Stimulated activated naive CD8-positive, alpha-beta T cell treated with anti-CD3 and anti-CD28 coated beads, Interleukin-15, Interleukin-2, amounts not matched to agents 100 ng/mL and 50 ng/mL, for 24 hours (primary cell): Measurements from ENCODE around the gene GRIN3A.
"Not testable (repeated sequence)": the region's sequence is repeated elsewhere in the genome, so short reads cannot be mapped to it uniquely, and the experiment has no call there.

Experiments used
- H3K27ac Mint-ChIP-seq: one replicate; pipeline ENCODE4 v1.8.0; 2021; ENCODE audit warnings: mild to moderate bottlenecking, mixed read lengths
- H3K27me3 Mint-ChIP-seq: one replicate; pipeline ENCODE4 v1.8.0; 2021; ENCODE audit warnings: mixed read lengths
- H3K36me3 Mint-ChIP-seq: one replicate; pipeline ENCODE4 v1.8.0; 2021; ENCODE audit warnings: low read depth, mixed read lengths
- H3K4me1 Mint-ChIP-seq: one replicate; pipeline ENCODE4 v1.8.0; 2021; ENCODE audit warnings: low read depth, mixed read lengths
- H3K4me3 Mint-ChIP-seq: one replicate; pipeline ENCODE4 v1.8.0; 2021; ENCODE audit warnings: mild to moderate bottlenecking, mixed read lengths
- H3K9me3 Mint-ChIP-seq: one replicate; pipeline ENCODE4 v1.8.0; 2021; ENCODE audit warnings: mixed read lengths

The GRIN3A gene

DNA sequence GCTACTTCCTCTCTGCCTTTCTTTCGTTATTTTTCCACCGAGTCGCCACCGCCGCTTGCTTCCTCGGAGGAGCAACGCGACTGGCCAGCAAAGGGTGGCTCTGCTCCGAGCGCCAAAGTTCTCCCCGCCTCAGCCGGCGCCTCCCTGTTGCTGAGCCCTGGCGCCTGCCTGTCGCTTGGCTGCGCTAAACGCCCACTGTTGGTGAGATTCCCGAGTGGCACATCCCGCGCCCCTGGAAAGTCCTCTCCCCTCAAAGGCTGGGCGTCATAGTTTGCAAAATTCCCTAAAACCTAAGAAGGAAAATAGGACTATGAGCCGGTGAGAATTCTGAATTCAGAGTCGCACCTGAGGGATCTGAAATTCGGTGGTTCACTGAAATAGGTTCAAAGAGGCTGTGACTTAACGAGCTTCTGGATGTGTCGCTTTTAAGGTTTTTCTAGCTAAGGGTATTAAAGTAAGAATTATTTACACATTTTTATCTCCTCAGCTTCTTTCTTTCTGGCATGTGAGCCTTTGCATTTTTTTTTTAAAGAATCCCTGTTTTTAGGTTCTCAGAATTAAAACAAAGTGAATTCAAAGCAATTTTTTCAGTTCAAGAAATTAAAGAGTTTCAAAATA lies at the start of gene GRIN3A:
GRIN3A (minus strand) TSS at position 82 of the 618 bp plus-strand sequence. CDS start 668 bp downstream, outside the sequence.
- H3K36me3 Mint-ChIP-seq: no peaks in the 10 kb centered on the region
- H3K4me1 Mint-ChIP-seq: peaks cover 3% of the 10 kb centered on the region
- H3K9me3 Mint-ChIP-seq: no peaks in the 10 kb centered on the region
- H3K4me3 Mint-ChIP-seq: peak within 1 kb of the TSS; percentile 48
- no peak within 1 kb of the TSS for H3K27ac Mint-ChIP-seq
- H3K27me3 Mint-ChIP-seq: peaks cover 61% of the 10 kb centered on the region

DNA sequence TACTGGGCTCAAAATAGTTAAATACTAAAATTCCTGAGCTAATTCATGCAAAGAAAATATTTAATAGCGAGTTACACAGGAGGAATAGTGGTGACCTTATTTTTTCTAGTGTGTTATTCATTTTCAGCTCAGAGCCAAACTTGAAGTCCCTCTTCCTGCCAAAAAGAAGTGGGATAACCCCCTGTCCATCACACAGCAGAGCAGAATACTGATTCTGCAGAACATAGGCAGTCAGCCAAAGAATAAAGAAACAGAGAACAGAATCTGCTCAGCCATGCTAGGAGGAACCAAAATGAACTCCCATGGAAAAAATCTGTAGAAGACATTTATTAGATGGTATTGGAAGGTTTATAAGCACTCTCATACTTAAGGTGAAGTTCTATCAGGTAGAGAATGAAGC lies 49.4 kb upstream of the GRIN3A start:
- no peaks in the 10 kb centered on the region for H3K4me1 Mint-ChIP-seq
- H3K9me3 Mint-ChIP-seq: no peaks in the 10 kb centered on the region
- no peak overlapping the region for H3K27ac Mint-ChIP-seq
- peaks cover 7% of the 10 kb centered on the region for H3K27me3 Mint-ChIP-seq
- no peak overlapping the region for H3K4me3 Mint-ChIP-seq
- H3K36me3 Mint-ChIP-seq: no peaks in the 10 kb centered on the region

DNA sequence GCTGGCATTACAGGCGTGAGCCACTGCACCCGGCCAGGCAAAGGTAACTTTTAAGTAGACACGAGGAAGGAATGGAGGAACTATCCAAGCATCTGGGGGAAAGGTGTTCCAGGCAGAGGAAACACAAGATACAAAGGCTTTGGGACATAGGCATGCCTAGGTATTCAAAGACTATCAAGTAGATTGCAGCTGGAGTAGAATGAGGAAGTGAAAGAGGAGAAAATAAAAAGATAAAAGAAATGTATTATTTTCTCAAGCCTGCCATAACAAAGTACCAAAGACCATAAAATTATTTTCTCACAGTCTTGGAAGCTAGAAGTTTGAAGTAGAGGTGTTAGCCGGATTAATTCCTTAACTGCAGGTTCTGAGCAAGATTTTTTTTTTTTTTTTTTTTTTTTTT lies 39.9 kb upstream of the GRIN3A start:
- peaks cover 5% of the 10 kb centered on the region for H3K27me3 Mint-ChIP-seq
- no peaks in the 10 kb centered on the region for H3K9me3 Mint-ChIP-seq
- no peaks in the 10 kb centered on the region for H3K36me3 Mint-ChIP-seq
- no peak overlapping the region for H3K27ac Mint-ChIP-seq
- no peak overlapping the region for H3K4me3 Mint-ChIP-seq
- no peaks in the 10 kb centered on the region for H3K4me1 Mint-ChIP-seq

DNA sequence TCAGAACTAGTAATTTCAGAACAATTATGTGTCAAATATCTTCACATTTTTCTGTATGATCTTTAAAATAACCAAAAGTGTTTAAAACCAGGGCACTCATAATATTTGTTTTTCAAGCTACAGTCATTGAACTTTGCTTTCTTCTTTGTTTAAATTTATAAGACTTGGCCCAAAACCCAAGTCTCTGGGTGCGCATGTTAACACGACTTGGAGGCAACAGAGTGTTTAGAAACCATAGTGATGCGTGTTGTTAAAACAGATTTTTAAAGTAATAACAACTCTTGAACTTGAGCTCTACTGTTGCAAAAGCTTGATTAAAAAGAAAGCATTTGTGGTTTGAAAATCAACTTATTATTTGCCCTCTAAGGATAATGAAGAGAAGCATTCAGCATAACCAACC lies 26.0 kb upstream of the GRIN3A start:
- H3K36me3 Mint-ChIP-seq: no peaks in the 10 kb centered on the region
- no peaks in the 10 kb centered on the region for H3K4me1 Mint-ChIP-seq
- H3K9me3 Mint-ChIP-seq: no peaks in the 10 kb centered on the region
- H3K4me3 Mint-ChIP-seq: no peak overlapping the region
- H3K27ac Mint-ChIP-seq: no peak overlapping the region
- H3K27me3 Mint-ChIP-seq: peaks cover 4% of the 10 kb centered on the region

DNA sequence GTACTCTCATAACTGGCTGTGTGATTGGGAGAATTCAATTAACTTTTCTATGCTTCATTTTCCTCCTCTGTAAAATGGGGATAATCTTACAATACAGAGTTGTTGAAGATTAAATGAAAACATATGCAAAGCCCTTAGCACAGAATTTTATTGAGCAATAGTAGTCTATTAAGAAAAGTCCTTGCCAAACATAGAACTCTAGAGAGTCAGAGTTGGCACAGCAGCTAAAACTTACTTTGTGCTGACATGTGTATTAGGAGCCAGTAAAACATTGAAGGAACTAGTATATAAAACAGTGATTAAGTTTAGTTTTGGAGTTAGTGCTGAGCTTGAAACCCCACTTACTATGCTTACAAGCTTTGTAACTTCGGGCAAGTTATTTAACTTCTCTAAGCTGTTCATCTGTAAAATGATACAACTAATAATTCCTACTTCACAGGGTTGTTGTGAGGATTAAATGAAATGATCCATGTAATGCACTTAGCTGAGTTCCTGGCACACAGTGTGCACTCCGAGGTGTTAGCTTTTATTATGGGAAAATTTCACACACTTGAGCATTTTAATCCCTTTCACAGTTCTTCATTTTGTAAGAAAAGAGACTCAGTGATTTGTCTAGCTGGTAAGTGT lies 20.0 kb upstream of the GRIN3A start:
- no peak overlapping the region for H3K4me3 Mint-ChIP-seq
- peaks cover 3% of the 10 kb centered on the region for H3K27me3 Mint-ChIP-seq
- H3K4me1 Mint-ChIP-seq: no peaks in the 10 kb centered on the region
- H3K9me3 Mint-ChIP-seq: no peaks in the 10 kb centered on the region
- H3K27ac Mint-ChIP-seq: no peak overlapping the region
- H3K36me3 Mint-ChIP-seq: no peaks in the 10 kb centered on the region

DNA sequence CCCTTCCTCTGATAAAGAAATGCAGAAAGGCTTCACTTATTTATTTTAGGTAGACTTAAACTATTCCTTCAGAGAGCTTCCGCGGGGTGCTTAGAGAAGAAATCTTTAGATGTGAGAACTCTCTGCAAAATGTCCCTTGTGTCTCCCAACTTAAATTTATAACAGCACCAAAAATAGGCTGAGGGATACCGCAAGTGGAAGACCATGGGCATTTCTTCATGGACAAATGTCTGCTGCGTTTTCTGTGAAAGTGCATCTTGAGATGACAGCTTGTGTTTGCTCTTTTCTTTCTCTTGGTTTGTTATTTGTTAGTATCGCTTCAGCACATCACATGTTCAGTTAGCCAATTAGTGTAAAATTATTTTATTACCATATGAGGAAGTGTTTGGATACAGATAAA lies 15.3 kb upstream of the GRIN3A start:
- no peaks in the 10 kb centered on the region for H3K4me1 Mint-ChIP-seq
- H3K27me3 Mint-ChIP-seq: peaks cover 3% of the 10 kb centered on the region
- no peaks in the 10 kb centered on the region for H3K9me3 Mint-ChIP-seq
- no peaks in the 10 kb centered on the region for H3K36me3 Mint-ChIP-seq
- H3K27ac Mint-ChIP-seq: no peak overlapping the region
- H3K4me3 Mint-ChIP-seq: no peak overlapping the region

DNA sequence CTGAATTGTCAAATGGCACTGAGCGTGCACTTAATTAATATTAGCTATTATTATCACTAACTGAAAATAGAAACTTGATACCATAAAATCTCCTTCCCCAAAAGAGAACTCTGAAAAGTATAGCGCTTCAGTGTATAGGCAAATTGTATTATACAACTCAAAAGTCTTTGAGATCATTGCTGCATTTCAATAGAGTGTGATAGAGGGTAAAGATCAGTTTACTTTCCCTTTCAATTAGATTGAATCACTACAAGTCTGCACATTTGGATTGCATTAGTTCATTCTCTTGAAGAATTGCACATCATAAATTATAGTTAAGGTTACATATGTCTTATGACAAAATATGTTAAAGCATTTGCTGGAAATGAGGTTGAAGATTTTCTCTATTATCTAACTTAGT lies 13.4 kb upstream of the GRIN3A start:
- H3K9me3 Mint-ChIP-seq: no peaks in the 10 kb centered on the region
- no peaks in the 10 kb centered on the region for H3K4me1 Mint-ChIP-seq
- no peak overlapping the region for H3K4me3 Mint-ChIP-seq
- peaks cover 6% of the 10 kb centered on the region for H3K27me3 Mint-ChIP-seq
- H3K27ac Mint-ChIP-seq: no peak overlapping the region
- H3K36me3 Mint-ChIP-seq: no peaks in the 10 kb centered on the region

DNA sequence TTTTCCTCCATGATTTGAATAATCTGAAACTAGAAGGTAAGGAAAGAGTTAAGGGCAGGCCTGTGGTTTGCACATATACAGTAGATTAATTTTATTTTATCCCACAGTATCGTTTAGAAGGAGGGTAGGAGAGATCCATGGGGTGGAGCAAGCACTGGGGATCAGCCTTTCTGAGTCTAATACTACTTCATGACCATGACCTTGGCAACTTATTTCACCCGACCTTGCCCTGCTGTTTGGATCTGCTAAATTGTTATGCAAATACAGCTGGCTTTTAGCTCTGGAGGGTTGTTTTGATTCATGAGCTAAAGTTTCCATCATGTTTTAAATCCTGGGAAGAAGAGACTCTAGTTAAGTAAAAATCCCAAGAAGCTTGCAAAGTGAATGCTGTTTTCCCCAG lies 864 bp upstream of the GRIN3A start:
- H3K4me3 Mint-ChIP-seq: no peak overlapping the region
- H3K36me3 Mint-ChIP-seq: no peaks in the 10 kb centered on the region
- H3K9me3 Mint-ChIP-seq: no peaks in the 10 kb centered on the region
- no peak overlapping the region for H3K27ac Mint-ChIP-seq
- H3K27me3 Mint-ChIP-seq: peaks cover 61% of the 10 kb centered on the region
- peaks cover 3% of the 10 kb centered on the region for H3K4me1 Mint-ChIP-seq

DNA sequence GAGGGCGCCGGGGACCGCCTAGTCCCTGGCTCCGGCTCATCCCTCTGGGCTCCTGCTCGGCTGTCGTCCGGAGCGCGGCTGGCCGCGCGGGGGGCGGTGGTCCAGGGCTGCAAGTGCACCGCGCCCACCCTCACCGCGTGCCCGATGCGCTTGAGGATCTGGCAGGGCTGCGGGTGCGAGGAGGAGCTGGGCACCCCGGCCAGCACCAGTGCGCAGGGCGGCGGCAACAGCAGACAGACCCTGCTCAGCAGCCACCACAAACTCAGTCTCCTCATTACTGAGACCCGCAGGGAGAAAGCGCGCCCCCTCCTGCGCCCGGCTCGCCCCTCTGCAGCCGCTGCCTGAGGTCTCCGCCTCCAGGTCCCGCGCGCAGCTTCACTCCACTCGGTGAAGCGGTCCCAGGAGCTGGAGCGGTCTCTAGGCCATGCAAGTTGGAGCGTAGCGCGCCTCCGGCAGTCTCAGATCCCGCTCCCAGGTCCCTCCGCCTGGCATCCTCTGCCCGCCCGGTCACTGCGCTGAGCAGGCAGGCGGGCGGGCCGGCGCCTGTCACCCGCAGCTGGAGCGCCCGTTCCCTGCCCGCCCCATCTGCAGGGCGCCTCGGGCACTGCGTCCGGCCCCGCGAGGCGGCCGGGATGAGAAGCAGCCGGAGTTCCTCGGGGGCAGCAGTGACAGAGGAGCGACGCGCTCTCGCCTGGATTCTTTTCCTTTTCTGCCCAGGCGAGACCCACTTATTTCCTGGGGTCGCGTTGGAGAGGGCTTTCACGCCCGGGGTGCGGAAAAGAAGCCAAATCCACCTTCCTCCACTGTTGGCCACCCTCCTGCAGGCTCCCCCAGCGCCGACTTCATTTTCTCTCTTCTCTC lies 512 bp downstream of the GRIN3A start:
- H3K36me3 Mint-ChIP-seq: no peaks in the 10 kb centered on the region
- H3K4me1 Mint-ChIP-seq: peaks cover 3% of the 10 kb centered on the region
- no peaks in the 10 kb centered on the region for H3K9me3 Mint-ChIP-seq
- H3K27ac Mint-ChIP-seq: no peak overlapping the region
- peak overlapping the region; percentile 48 for H3K4me3 Mint-ChIP-seq
- peaks cover 64% of the 10 kb centered on the region for H3K27me3 Mint-ChIP-seq

DNA sequence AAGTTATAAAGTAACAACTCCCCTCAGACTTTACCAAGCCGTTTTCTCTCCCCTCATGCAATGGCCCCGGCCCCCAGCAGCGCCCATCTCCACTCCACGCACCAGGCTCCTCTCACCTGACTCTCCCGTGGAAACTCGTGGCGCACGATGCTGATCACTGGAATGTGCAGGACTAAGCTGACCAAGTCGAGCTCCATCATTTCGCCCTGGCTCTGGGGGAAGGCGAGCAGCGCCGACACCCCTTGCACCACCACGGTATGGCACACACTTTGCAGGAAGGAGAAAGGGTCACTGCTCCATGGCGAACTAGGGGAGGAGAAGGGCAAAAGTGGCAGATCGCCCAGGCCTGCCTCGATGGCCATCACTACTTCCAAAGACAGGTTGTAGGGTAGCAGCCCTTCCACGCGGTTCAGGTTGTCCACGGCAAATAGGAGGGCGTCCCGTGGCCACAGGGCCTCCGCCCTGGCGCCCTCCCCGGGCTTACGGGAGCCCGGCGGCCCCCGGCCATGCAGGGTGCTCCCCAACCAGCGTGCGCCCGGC lies 1.2 kb downstream of the GRIN3A start:
- Mint-ChIP-seq H3K27me3 (peaks cover 71% of the 10 kb centered on the region), H3K4me3 (peak overlapping the region; percentile 15), H3K4me1 (peaks cover 3% of the 10 kb centered on the region), H3K27ac (no peak overlapping the region), H3K36me3 (no peaks in the 10 kb centered on the region), H3K9me3 (no peaks in the 10 kb centered on the region)

DNA sequence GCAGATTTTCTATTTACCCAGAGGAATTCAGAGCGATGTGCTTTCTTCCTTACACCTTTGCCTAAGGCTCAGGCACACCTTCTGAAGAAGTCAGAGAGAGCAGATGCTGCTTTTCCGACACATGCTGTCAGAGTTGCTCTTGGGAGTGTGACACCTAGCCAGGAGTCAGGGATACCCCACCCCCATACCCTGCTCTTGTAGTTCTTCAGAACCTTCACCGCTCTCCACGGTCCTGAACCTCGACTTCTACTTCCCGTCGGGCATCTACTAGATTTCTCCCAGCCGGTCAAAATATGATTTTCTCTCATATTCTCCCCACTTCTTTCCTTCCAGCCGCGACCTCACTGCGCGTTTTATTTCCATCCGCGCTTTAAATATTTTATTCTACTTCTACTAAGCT lies 1.7 kb downstream of the GRIN3A start:
- Mint-ChIP-seq H3K27me3 (peaks cover 73% of the 10 kb centered on the region), H3K4me1 (peaks cover 3% of the 10 kb centered on the region), H3K4me3 (no peak overlapping the region), H3K27ac (no peak overlapping the region), H3K9me3 (no peaks in the 10 kb centered on the region), H3K36me3 (no peaks in the 10 kb centered on the region)

DNA sequence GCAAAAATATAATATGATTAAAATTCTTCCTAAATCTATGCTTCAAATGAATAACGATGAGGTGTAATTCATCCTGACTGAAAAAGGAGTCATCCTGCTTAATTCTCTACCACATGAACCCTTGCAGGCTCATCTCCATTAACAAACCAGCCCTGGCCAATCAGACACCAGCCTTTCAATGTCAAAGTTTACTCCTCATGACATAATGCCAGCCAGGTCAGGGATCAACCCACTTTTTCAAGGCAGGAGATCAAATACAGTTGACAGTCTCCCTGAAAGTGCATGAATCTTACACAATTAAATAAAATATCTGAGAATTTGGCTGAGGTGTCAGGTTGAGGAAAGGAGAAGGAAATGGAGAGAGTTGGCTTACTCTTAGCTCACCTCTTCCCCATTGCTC lies 7.0 kb downstream of the GRIN3A start:
- Mint-ChIP-seq H3K4me3 (no peak overlapping the region), H3K36me3 (no peaks in the 10 kb centered on the region), H3K27me3 (peaks cover 36% of the 10 kb centered on the region)

DNA sequence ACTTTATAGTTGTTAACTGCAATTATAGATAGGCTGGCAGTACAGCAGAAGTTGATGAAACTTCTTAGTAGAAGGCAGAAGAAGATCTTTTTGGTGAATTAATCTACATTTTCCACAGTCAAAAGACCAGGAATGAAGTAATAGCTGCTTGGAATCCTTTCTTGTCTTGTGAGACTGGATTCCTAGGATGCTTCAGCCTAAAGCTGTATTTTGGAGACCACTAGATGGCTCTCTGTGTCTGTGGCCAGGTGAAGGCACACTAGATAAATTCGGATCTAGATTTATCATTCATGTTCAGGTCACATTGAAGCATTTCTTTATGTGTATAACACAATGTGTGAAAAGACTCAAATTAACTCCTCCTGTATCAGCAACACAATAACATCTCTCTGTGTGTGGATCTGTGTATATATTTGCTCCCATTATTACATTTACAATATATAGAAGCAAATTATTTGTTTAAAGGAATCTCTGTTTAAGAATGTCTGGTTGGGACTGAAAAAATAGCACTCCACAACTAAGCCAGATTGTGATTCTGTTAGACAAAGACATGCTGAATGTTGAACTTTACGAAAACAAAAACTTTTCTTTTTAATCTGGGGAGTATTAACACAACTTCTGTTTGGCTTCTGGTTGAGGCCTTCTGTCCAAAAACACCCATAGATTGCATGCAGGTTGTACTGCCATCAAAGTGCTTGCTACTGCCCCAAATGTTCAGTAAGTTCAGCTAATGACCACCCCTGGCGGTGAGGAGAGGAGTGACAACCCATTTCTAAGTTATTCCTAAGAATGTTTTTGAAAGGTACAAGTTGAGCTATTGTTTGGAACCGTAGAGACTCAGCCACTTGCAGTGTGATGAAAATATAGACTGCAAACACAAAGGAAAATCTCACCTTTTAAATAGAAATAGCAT lies 10.6 kb downstream of the GRIN3A start:
- Mint-ChIP-seq H3K4me3 (no peak overlapping the region), H3K27ac (no peak overlapping the region), H3K36me3 (no peaks in the 10 kb centered on the region), H3K9me3 (no peaks in the 10 kb centered on the region), H3K27me3 (peaks cover 20% of the 10 kb centered on the region), H3K4me1 (no peaks in the 10 kb centered on the region)

More for the DNA sequence above, 7.0 kb downstream of the GRIN3A start:
- no peaks in the 10 kb centered on the region for H3K4me1 Mint-ChIP-seq
- H3K27ac Mint-ChIP-seq: no peak overlapping the region
- no peaks in the 10 kb centered on the region for H3K9me3 Mint-ChIP-seq

DNA sequence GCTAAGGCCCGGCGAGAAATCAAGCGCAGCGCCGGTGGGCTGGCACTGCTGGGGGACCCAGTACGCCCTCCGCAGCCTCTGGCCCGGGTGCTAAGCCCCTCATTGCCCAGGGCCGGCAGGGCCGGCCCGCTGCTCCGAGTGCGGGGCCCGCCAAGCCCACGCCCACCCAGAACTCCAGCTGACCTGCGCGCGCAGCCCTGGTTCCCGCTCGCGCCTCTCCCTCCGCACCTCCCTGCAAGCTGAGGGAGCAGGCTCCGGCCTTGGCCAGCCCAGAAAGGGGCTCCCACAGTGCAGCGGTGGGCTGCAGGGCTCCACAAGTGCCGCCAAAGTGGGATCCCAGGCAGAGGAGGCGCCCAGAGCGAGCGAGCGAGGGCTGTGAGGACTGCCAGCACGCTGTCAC lies 14.2 kb downstream of the GRIN3A start:
- H3K27ac Mint-ChIP-seq, H3K4me1 Mint-ChIP-seq, H3K9me3 Mint-ChIP-seq, H3K36me3 Mint-ChIP-seq, H3K4me3 Mint-ChIP-seq, H3K27me3 Mint-ChIP-seq: not testable (repeated sequence)
